Measurements from ENCODE around the gene ATF7IP2. TPM values are rescaled to one million over a fixed set of nuclear protein-coding genes. Genes with fewer than 3 reads are reported as not detected.
"Not testable (repeated sequence)": the region's sequence is repeated elsewhere in the genome, so short reads cannot be mapped to it uniquely, and the experiment has no call there.

The ATF7IP2 gene
- total RNA-seq, 1 experiment from 2014 or later, result not detected

- intact Hi-C loops (cut with micrococcal nuclease; ENCODE audit: unreplicated experiment), result no loop called here
- Histone ChIP-seq H3K9me3 (ENCODE audit: insufficient read depth, low read depth) (peaks cover 8% of the 10 kb centered on the region), H4K20me1 (ENCODE audit: insufficient read depth) (no peaks in the 10 kb centered on the region), H2AFZ (no peak overlapping the region), H3K27ac (no peak overlapping the region), H3F3A (ENCODE audit: insufficient read depth, low read depth) (no peaks in the 10 kb centered on the region), H3K9me2 (ENCODE audit: insufficient read depth) (no peaks in the 10 kb centered on the region), H3K4me3 (no peak overlapping the region), H3K4me1 (replicated peaks; ENCODE audit: insufficient read depth) (no peaks in the 10 kb centered on the region), H3K4me2 (no peak overlapping the region), H3K36me3 (ENCODE audit: low read depth) (no peaks in the 10 kb centered on the region), H3K27me3 (ENCODE audit: insufficient read depth, low read depth) (peaks cover 10% of the 10 kb centered on the region; the same call in 1 of the 2 replicates), H3K79me2 (ENCODE audit: low read depth) (no peaks in the 10 kb centered on the region)
- ChIA-PET POLR2A (ENCODE audit: unreplicated experiment) (no interaction called here), CTCF (no interaction called here)
- TF ChIP-seq EZH2 (IDR thresholded peaks at IDR 0.05; ENCODE audit: low read depth), result no peak
- no peak for TF ChIP-seq CTCF (conservative IDR thresholded peaks at IDR 0.05)
- BruUV-seq (replicated peaks), result no TSS peak
- DNase-seq, result no peak
Measured at GRCh38 chr16:10441726-10442125, 55.9 kb downstream of the ATF7IP2 start.

- intact Hi-C loops (cut with micrococcal nuclease; ENCODE audit: unreplicated experiment), result no loop called here
- Histone ChIP-seq H3K4me3 (no peak overlapping the region), H3K27me3 (ENCODE audit: insufficient read depth, low read depth) (peaks cover 21% of the 10 kb centered on the region; the same call in 1 of the 2 replicates), H3K9me2 (ENCODE audit: insufficient read depth) (no peaks in the 10 kb centered on the region), H3K27ac (no peak overlapping the region), H3K36me3 (ENCODE audit: low read depth) (no peaks in the 10 kb centered on the region), H3K4me1 (replicated peaks; ENCODE audit: insufficient read depth) (no peaks in the 10 kb centered on the region), H3K4me2 (no peak overlapping the region), H3K79me2 (ENCODE audit: low read depth) (no peaks in the 10 kb centered on the region), H4K20me1 (ENCODE audit: insufficient read depth) (no peaks in the 10 kb centered on the region), H3F3A (ENCODE audit: insufficient read depth, low read depth) (no peaks in the 10 kb centered on the region), H2AFZ (no peak overlapping the region), H3K9me3 (ENCODE audit: insufficient read depth, low read depth) (peaks cover under 1% of the 10 kb centered on the region; the same call in 1 of the 2 replicates)
- TF ChIP-seq CTCF (conservative IDR thresholded peaks at IDR 0.05) (no peak), EZH2 (IDR thresholded peaks at IDR 0.05; ENCODE audit: low read depth) (no peak)
- no TSS peak for BruUV-seq (replicated peaks)
- ChIA-PET POLR2A (ENCODE audit: unreplicated experiment) (no interaction called here), CTCF (no interaction called here)
- DNase-seq, result no peak
Measured at GRCh38 chr16:10447289-10447688, 61.4 kb downstream of the ATF7IP2 start.

- H3K9me3 ChIP-seq (ENCODE audit: insufficient read depth, low read depth); DNase-seq; H3K4me2 ChIP-seq; BruUV-seq (replicated peaks); intact Hi-C loops (cut with micrococcal nuclease; ENCODE audit: unreplicated experiment); H3K4me1 ChIP-seq (replicated peaks; ENCODE audit: insufficient read depth); H3K4me3 ChIP-seq; H3K79me2 ChIP-seq (ENCODE audit: low read depth); H3K27ac ChIP-seq; POLR2A ChIA-PET (ENCODE audit: unreplicated experiment); H3K9me2 ChIP-seq (ENCODE audit: insufficient read depth); H3K36me3 ChIP-seq (ENCODE audit: low read depth); CTCF ChIA-PET; H4K20me1 ChIP-seq (ENCODE audit: insufficient read depth); H3F3A ChIP-seq (ENCODE audit: insufficient read depth, low read depth); H2AFZ ChIP-seq: not testable (repeated sequence)
- H3K27me3 ChIP-seq (ENCODE audit: insufficient read depth, low read depth), result peaks cover 21% of the 10 kb centered on the region; the same call in 1 of the 2 replicates
Measured at GRCh38 chr16:10452208-10453158, 66.6 kb downstream of the ATF7IP2 start.

Data from PC-9 (cell line).